Stimulated activated CD4-positive, alpha-beta T cell treated with anti-CD3 and anti-CD28 coated beads, Interleukin-4, amount 100 ng/mL, for 4 hours (primary cell): ENCODE results near the gene DENND6B.
A peak's percentile ranks its signal among the peaks of the same experiment; 100 is the strongest.

Source experiments
- DNase-seq, 2 experiments: peaks; one replicate each; pipeline ENCODE4 v3.0.0-alpha.2; 2020

The DENND6B gene

GRCh38 chr22:50269573-50269969, 57.2 kb downstream of the DENND6B start:
- no peak for DNase-seq

GRCh38 chr22:50268655-50269113, 58.1 kb downstream of the DENND6B start:
- no peak for DNase-seq

GRCh38 chr22:50267591-50268390, 59.0 kb downstream of the DENND6B start:
- peak; percentile 54 to 57 for DNase-seq

GRCh38 chr22:50266994-50267393, 59.8 kb downstream of the DENND6B start:
- DNase-seq: no peak

GRCh38 chr22:50264946-50265669, 61.7 kb downstream of the DENND6B start:
- no peak for DNase-seq

- peak in 1 of 2 experiments; percentile 17 for DNase-seq
Measured at GRCh38 chr22:50264104-50264745, 62.6 kb downstream of the DENND6B start.

- DNase-seq: no peak
Measured at GRCh38 chr22:50262973-50263617, 63.7 kb downstream of the DENND6B start.

- no peak for DNase-seq
Measured at GRCh38 chr22:50262460-50262911, 64.3 kb downstream of the DENND6B start.

- no peak for DNase-seq
Measured at GRCh38 chr22:50261615-50262459, 65.0 kb downstream of the DENND6B start, which contains the start of gene MAPK12. MAPK12 (minus strand) TSS chr22:50261683; CDS start chr22:50261509, 174 bp downstream.

- DNase-seq: peak; percentile 17 to 39
Measured at GRCh38 chr22:50260801-50261614, 65.8 kb downstream of the DENND6B start.

GRCh38 chr22:50260434-50260800, 66.4 kb downstream of the DENND6B start:
- no peak for DNase-seq

GRCh38 chr22:50259302-50259701, 67.5 kb downstream of the DENND6B start:
- no peak for DNase-seq
